Measurements from ENCODE around the gene CCL5.
"Not testable (repeated sequence)": the region's sequence is repeated elsewhere in the genome, so short reads cannot be mapped to it uniquely, and the experiment has no call there.

The CCL5 gene

DNA sequence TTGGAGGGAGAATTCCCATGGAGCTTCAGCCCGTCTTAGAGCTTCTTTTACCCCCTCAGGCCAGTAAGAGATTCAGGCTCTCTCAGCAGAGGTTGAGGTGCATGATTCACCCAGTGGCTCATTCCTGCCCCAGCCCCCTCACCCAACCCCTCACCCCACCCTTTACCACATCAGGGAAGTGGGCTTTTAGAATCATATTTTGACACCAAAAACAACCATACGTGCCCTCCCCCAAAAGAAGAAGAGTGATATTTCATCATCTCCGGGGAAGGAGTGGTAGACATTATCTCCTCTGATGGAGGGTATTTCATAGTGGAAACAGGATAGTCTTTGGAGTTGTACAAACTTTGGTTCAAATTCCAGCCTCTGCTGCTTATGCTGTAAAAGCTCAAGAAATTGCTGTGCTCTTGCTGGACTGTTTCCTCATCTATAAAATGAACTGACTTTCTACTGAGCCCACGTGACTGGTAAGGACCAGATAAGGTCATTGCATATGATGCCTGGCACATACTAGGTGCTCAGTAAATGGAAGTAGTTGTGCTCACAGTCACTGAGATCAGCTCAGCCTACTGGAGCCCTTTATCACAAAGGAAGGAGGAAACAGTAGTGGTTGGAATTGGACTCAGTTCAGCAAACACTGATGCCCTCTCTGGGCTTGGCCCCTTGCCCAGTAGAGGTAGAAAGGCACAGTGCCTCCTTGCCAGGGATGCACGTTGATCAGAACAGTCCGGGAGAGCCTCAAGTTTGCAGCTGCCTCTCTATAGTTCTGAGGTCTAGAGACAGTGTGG lies 18.3 kb upstream of the CCL5 start:
- no peak for DNase-seq (ENCODE audit: low read depth)

GRCh38 chr17:35897772-35898171 lies 17.6 kb upstream of the CCL5 start:
- DNase-seq (ENCODE audit: low read depth): not testable (repeated sequence)

- no peak for DNase-seq (ENCODE audit: low read depth)
These were observed 15.8 kb upstream of the CCL5 start for GRCh38 chr17:35895636-35896587.

GRCh38 chr17:35894206-35894605 lies 14.0 kb upstream of the CCL5 start:
- no peak for DNase-seq (ENCODE audit: low read depth)

- DNase-seq (ENCODE audit: low read depth): no peak
These were observed 13.6 kb upstream of the CCL5 start for GRCh38 chr17:35893751-35894150.

- no peak for DNase-seq (ENCODE audit: low read depth)
These were observed 12.2 kb upstream of the CCL5 start for GRCh38 chr17:35892091-35893035.

DNA sequence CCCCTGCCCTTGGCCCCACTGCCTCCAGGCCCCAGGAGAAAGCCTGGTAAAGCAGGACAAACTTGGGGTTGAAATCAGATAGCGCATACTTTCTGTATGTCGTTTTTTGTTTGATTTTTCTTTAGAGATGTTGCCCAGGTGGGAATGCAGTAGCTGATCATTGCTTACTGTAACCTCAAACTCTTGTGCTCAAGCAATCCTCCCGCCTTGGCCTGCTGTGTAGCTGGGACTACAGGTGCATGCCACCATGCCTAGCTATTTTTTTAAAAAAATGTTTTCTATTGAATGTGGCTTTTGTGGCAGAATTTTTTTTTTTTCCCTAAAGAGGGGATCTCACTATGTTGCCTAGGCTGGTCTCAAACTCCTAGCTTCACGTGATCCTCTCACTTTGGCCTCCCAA lies 11.1 kb upstream of the CCL5 start:
- DNase-seq (ENCODE audit: low read depth): no peak

GRCh38 chr17:35890774-35891155 lies 10.6 kb upstream of the CCL5 start:
- DNase-seq (ENCODE audit: low read depth): peak; percentile 11

GRCh38 chr17:35889818-35890773 lies 9.9 kb upstream of the CCL5 start:
- DNase-seq (ENCODE audit: low read depth): no peak

DNA sequence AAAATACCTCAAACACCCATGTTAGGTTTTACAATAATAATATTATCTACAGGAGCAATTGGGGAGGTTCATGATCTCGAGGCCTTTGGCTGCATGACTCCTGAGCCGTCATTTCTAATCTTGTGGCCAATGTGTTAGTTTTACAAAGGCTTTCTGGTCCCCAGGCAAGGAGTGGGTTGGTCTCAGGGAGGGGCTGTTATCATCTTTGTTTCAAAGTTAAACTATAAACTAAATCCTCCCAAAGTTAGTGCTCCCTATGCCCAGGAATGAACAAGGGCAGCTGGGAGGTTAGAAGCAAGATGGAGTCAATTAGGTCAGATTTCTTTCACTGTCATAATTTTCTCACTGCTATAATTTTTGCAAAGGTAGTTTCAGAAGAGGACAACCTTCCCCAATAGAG lies 9.1 kb upstream of the CCL5 start:
- no peak for DNase-seq (ENCODE audit: low read depth)

DNA sequence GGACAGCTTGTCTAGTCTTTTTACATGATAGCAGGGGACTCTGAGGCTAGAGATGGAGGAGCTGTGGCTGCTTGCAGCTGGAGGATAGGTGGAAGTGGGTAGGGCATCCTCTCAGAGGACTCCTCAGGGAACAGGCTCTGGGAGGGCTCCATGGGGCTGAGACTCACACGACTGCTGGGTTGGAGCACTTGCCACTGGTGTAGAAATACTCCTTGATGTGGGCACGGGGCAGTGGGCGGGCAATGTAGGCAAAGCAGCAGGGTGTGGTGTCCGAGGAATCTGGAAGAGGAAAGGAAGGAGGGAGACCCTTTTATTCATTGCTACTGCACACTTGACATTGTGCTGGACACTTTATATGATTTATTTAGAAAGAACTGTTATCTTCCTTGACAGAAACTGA lies 1.8 kb downstream of the CCL5 start:
- DNase-seq (ENCODE audit: low read depth): no peak

GRCh38 chr17:35877345-35878029 lies 2.7 kb downstream of the CCL5 start:
- DNase-seq (ENCODE audit: low read depth): no peak

- no peak for DNase-seq (ENCODE audit: low read depth)
These were observed 3.6 kb downstream of the CCL5 start for GRCh38 chr17:35876534-35876933.

- no peak for DNase-seq (ENCODE audit: low read depth)
These were observed 4.4 kb downstream of the CCL5 start for GRCh38 chr17:35875800-35876139.

DNA sequence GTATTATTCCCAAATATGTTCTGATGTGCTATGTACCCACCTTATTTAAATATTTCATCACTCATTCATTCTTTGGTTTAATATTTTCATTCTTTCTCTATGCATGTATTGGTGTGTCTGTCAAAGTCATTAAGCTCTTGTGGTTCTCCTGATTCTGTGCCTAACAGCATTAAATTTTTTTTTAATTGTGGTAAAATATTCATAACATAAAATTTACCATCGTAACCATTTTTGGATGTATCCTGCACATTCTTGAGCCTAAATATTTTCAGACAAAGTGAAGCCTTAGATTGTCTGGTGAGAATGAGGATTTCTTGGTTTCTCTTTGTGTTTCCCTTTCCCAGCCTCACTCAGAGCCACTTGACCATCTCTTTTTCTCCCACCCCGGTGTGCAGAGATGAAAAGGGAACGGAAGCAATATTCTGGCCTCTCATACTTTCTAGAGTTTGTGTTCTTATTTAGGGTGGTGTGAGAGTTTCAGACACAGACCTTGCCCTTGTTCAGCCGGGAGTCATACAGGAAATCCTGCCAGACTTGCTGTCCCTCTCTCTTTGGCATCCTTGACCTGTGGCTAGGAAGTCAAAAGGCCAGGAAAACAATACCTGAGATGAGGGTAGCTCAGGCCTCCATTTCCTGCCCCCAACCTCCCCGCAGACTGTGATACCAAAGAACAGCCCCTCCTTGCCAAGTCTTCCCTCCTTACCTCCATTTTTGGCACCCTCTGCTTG lies 4.9 kb downstream of the CCL5 start:
- DNase-seq (ENCODE audit: low read depth): no peak

GRCh38 chr17:35872196-35872980 lies 7.8 kb downstream of the CCL5 start:
- DNase-seq (ENCODE audit: low read depth): no peak

DNA sequence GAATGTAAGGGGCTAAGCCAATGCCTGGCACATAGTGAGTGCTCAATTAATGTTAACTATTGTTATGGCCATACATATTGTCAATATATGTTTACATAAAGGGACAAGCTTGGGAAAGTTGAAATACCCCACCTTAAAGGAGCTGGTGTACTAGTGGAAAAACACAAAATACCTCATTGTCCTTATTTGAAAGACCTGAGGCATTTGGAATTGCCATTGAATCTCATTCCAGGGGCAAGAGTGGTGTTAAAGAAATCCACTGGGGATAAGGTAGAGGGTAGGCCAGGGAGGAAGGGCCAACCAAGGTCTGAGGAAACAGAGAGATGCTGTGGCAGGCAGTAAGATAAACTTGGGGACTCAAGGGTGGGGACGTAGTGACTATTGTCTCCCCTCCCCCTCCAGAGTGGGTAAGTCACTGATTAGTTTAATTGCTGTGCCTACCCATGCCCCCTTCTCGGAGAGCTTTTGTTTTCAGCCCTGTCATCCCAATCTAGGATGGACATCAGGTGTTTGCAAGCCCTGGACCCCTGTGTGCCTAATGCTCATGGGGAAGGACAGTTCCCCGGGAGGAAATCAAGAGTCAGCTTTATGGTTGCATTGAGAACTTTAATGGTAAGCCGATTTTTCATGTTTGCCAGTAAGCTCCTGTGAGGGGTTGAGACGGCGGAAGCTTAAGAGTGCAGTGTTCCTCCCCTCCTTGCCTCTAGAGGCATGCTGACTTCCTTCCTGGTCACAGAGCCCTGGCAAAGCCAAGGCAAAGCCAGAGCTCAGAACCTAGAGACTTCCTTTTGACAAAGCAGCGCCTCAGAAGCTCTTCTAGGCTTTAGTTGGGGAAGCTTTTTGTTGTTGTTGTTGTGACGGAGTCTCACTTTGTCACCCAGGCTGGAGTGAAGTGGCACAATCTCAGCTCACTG lies 9.0 kb downstream of the CCL5 start:
- no peak for DNase-seq (ENCODE audit: low read depth)

DNA sequence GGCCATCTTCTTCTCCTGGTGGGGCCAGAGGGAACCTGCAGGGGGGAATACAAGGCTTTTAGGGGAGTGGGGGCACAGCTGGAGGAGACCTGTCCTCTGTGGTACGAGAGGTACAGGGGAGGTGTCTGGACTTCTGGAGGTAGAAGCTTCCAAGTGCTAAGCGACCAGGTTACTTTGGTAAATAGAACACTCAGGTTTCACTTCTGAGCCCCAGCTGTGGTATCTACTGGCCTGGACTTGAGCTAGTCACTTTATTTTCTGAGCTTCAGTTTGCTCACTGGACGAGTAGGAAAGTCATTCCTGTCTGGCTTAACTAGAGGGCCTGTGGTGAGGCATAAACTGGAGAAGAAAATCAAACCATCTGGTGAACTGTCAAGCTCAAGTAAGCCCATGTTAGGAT lies 11.4 kb downstream of the CCL5 start, which contains the start of gene HEATR9:
HEATR9 (minus strand) TSS at position 155 of the 400 bp plus-strand sequence; CDS start at position 6, 149 bp downstream.
- no peak for DNase-seq (ENCODE audit: low read depth)

Data from activated T-cell treated with anti-CD3 and anti-CD28 coated beads for 1 hour (primary cell).